Measurements from ENCODE around the gene RANBP17. TPM values are rescaled to one million over a fixed set of nuclear protein-coding genes. Genes with fewer than 3 reads are reported as not detected.

RANBP17 gene
- total RNA-seq, 2 experiments from 2014 or later, result not detected

DNA sequence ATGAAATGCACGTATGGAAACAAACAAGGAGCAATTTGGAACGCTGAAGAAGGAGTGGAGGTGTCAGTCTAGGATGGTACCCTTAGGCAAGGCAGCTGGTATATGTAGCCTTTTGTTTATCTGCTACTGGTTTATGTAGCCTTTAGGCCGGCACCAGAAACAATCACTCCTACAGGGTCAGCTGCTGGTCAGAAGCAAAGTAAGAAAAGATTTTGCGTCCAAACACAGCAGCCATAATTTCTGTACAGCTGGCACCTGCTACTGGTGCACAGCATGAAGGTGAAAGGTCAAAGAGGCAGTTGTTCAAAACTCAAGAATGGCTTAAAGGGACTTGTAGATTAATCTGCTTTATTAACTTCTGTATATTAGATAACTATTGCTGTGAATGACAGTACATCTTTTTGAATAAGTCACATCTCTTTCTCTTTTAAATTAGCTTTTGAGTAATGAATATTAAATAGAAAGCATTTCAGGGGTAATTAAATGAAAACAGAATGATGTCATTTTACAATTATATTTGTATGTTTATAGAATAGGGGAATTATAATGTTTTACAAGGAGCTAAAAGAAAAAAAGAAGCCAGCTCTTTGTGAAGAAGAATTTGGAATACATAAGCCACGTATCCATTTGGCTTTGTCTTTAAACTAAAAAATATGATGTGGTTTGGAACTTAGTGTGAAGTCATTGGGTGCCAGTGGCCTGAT, 414.2 kb downstream of the RANBP17 start:
- Mint-ChIP-seq H3K27ac (no peak overlapping the region), H3K27me3 (peaks cover 15% of the 10 kb centered on the region), H3K4me3 (no peak overlapping the region), H3K36me3 (ENCODE audit: low read depth) (no peaks in the 10 kb centered on the region), H3K9me3 (no peaks in the 10 kb centered on the region), H3K4me1 (ENCODE audit: low read depth) (no peaks in the 10 kb centered on the region)
- ChIA-PET CTCF (no interaction called here), POLR2A (no interaction called here)
- Histone ChIP-seq H3K36me3 (ENCODE audit: insufficient read depth, low read length) (no peaks in the 10 kb centered on the region), H3K4me3 (ENCODE audit: low read length) (no peak overlapping the region), H3K27me3 (ENCODE audit: control insufficient read depth in 1 of 2, insufficient read depth in 2 of 2, low read length in 2 of 2) (peaks cover 0 to 5% of the 10 kb centered on the region in 2 experiments), H3K4me1 (ENCODE audit: insufficient read depth, low read length) (no peaks in the 10 kb centered on the region), H3K9me3 (ENCODE audit: control insufficient read depth in 1 of 2, insufficient read depth in 1 of 2, low read length in 2 of 2) (no peaks in the 10 kb centered on the region), H3K27ac (ENCODE audit: low read depth in 1 of 2, low read length in 2 of 2) (no peak overlapping the region)
- ATAC-seq (ENCODE audit: poor library complexity) (no peak), DNase-seq (no peak)
- intact Hi-C loops (cut with DNase I, micrococcal nuclease), result no loop called here
- TF ChIP-seq, protein P1, sequence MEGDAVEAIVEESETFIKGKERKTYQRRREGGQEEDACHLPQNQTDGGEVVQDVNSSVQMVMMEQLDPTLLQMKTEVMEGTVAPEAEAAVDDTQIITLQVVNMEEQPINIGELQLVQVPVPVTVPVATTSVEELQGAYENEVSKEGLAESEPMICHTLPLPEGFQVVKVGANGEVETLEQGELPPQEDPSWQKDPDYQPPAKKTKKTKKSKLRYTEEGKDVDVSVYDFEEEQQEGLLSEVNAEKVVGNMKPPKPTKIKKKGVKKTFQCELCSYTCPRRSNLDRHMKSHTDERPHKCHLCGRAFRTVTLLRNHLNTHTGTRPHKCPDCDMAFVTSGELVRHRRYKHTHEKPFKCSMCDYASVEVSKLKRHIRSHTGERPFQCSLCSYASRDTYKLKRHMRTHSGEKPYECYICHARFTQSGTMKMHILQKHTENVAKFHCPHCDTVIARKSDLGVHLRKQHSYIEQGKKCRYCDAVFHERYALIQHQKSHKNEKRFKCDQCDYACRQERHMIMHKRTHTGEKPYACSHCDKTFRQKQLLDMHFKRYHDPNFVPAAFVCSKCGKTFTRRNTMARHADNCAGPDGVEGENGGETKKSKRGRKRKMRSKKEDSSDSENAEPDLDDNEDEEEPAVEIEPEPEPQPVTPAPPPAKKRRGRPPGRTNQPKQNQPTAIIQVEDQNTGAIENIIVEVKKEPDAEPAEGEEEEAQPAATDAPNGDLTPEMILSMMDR (IDR thresholded peaks at IDR 0.05), result no peak

DNA sequence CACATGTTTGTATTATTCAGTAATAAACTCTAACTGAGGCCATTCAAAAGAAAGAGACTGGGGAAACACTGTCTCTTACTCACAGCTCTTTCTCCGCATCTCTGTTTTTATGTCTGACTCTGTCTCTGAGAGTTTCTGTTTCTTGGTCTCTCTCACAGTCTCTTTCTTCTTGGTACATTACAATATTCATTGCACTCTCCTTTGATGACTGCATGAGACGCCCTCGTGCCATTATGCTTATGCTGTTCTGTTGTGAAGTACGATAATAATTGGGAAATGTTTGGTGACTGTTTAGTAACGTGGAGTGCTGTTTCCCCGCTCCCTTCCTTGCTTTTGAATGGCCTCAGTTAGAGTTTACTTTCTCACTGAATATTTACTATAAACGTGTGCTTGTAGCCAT, 421.9 kb downstream of the RANBP17 start:
- Histone ChIP-seq H3K4me3 (ENCODE audit: low read length) (no peak overlapping the region), H3K9me3 (ENCODE audit: control insufficient read depth in 1 of 2, insufficient read depth in 1 of 2, low read length in 2 of 2) (no peaks in the 10 kb centered on the region), H3K4me1 (ENCODE audit: insufficient read depth, low read length) (no peaks in the 10 kb centered on the region), H3K27ac (ENCODE audit: low read depth in 1 of 2, low read length in 2 of 2) (no peak overlapping the region), H3K36me3 (ENCODE audit: insufficient read depth, low read length) (no peaks in the 10 kb centered on the region), H3K27me3 (ENCODE audit: control insufficient read depth in 1 of 2, insufficient read depth in 2 of 2, low read length in 2 of 2) (peaks cover 0 to 17% of the 10 kb centered on the region in 2 experiments)
- Mint-ChIP-seq H3K27me3 (peaks cover 40% of the 10 kb centered on the region), H3K9me3 (no peaks in the 10 kb centered on the region), H3K27ac (no peak overlapping the region), H3K4me3 (no peak overlapping the region), H3K36me3 (ENCODE audit: low read depth) (no peaks in the 10 kb centered on the region), H3K4me1 (ENCODE audit: low read depth) (no peaks in the 10 kb centered on the region)
- TF ChIP-seq, protein P1 (IDR thresholded peaks at IDR 0.05), result no peak
- CTCF ChIA-PET, result no interaction called here
- intact Hi-C loops (cut with DNase I, micrococcal nuclease), result no loop called here
- POLR2A ChIA-PET, result no interaction called here
- no peak for ATAC-seq (ENCODE audit: poor library complexity)
- no peak for DNase-seq

DNA sequence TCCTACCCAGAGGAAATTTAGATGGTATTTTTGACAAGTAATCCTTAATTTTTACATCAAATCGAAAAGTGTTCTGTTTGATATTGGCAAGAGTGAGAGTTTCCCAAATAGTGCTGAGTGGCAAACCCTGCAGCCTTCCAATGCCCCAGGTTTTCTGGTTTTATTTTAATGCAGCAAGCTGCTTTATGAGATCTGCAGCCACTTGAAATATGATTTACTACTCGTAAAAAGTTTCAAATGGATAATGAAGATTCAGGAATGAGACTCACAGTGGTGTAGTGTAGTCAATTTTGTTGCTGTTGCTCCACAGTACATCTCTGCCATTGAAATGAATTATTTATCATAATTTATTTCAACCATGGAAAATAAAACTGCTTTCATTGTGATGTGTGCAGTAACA, 423.6 kb downstream of the RANBP17 start:
- Histone ChIP-seq H3K4me3 (ENCODE audit: low read length) (no peak overlapping the region), H3K4me1 (ENCODE audit: insufficient read depth, low read length) (no peaks in the 10 kb centered on the region), H3K27me3 (ENCODE audit: control insufficient read depth in 1 of 2, insufficient read depth in 2 of 2, low read length in 2 of 2) (peaks cover 0 to 13% of the 10 kb centered on the region in 2 experiments), H3K27ac (ENCODE audit: low read depth in 1 of 2, low read length in 2 of 2) (no peak overlapping the region), H3K9me3 (ENCODE audit: control insufficient read depth in 1 of 2, insufficient read depth in 1 of 2, low read length in 2 of 2) (no peaks in the 10 kb centered on the region), H3K36me3 (ENCODE audit: insufficient read depth, low read length) (no peaks in the 10 kb centered on the region)
- no peak for ATAC-seq (ENCODE audit: poor library complexity)
- Mint-ChIP-seq H3K27me3 (peaks cover 39% of the 10 kb centered on the region), H3K4me3 (no peak overlapping the region), H3K9me3 (no peaks in the 10 kb centered on the region), H3K36me3 (ENCODE audit: low read depth) (no peaks in the 10 kb centered on the region), H3K4me1 (ENCODE audit: low read depth) (no peaks in the 10 kb centered on the region), H3K27ac (no peak overlapping the region)
- ChIA-PET CTCF (no interaction called here), POLR2A (no interaction called here)
- DNase-seq, result no peak
- TF ChIP-seq, protein P1 (IDR thresholded peaks at IDR 0.05), result no peak
- intact Hi-C loops (cut with DNase I, micrococcal nuclease), result no loop called here

All from CD4-positive, alpha-beta T cell (primary cell).